Calu3 (cell line): ENCODE measurements around the gene CEP126. TPM values are rescaled to one million over a fixed set of nuclear protein-coding genes. Genes with fewer than 3 reads are reported as not detected.

Experiments used
- BruUV-seq: library from RNA; stranded (reverse); fragments of 400-500 nt; replicated peaks from 2 replicates; lab custom pipeline; 2021; lab: Mats Ljungman, UMichigan
- CTCF ChIA-PET: fragments of 300-600 bp; sonication (Branson Sonifier 250); formaldehyde crosslinking; loops from one replicate; lab custom pipeline; 2022; ENCODE audit warnings: antibody characterized with exemption; lab: Charles Lee
- DNase-seq: peaks from one replicate; pipeline ENCODE4 v3.0.0; 2022
- H3K27ac Mint-ChIP-seq: one replicate; pipeline ENCODE4 v1.8.0; 2022; ENCODE audit warnings: mixed read lengths; ENCODE audit not compliant: unreplicated experiment
- H3K27me3 Mint-ChIP-seq: one replicate; pipeline ENCODE4 v1.8.0; 2022; ENCODE audit warnings: mixed read lengths; ENCODE audit not compliant: unreplicated experiment
- H3K36me3 Mint-ChIP-seq: one replicate; pipeline ENCODE4 v1.8.0; 2022; ENCODE audit warnings: mild to moderate bottlenecking, moderate library complexity, mixed read lengths; ENCODE audit not compliant: insufficient read depth, unreplicated experiment
- H3K4me1 Mint-ChIP-seq: one replicate; pipeline ENCODE4 v1.8.0; 2022; ENCODE audit warnings: mild to moderate bottlenecking, low read depth, mixed read lengths; ENCODE audit not compliant: unreplicated experiment
- H3K4me3 Mint-ChIP-seq: one replicate; pipeline ENCODE4 v1.8.0; 2022; ENCODE audit warnings: mild to moderate bottlenecking, low read depth, moderate library complexity, mixed read lengths; ENCODE audit not compliant: unreplicated experiment
- H3K9me3 Mint-ChIP-seq: one replicate; pipeline ENCODE4 v1.8.0; 2022; ENCODE audit warnings: low read depth, mixed read lengths; ENCODE audit not compliant: unreplicated experiment
- intact Hi-C: fragments of 100-400 bp; cut with micrococcal nuclease; formaldehyde crosslinking; loops from one replicate; pipeline ENCODE4 v1.10.0; 2022; ENCODE audit not compliant: unreplicated experiment
- total RNA-seq: library from RNA; stranded (reverse); gene quantifications from 2 replicates; pipeline ENCODE4 v1.2.3, GENCODE V29; 2022
- TF ChIP-seq, protein P1 (sequence below): fragments of 200-600 bp; IDR thresholded peaks from one replicate; pipeline ENCODE4 v1.8.0; 2022; ENCODE audit warnings: antibody characterized with exemption; ENCODE audit not compliant: unreplicated experiment

Gene CEP126
- total RNA-seq, 1 experiment from 2014 or later = 3.1 TPM

- CTCF ChIA-PET = no interaction called here
- no peaks in the 10 kb centered on the region for H3K27me3 Mint-ChIP-seq
- no peaks in the 10 kb centered on the region for H3K9me3 Mint-ChIP-seq
- peak within 1 kb of the TSS; percentile 96 for H3K27ac Mint-ChIP-seq
- peaks cover 21% of the 10 kb centered on the region for H3K4me1 Mint-ChIP-seq
- TF ChIP-seq, protein P1, sequence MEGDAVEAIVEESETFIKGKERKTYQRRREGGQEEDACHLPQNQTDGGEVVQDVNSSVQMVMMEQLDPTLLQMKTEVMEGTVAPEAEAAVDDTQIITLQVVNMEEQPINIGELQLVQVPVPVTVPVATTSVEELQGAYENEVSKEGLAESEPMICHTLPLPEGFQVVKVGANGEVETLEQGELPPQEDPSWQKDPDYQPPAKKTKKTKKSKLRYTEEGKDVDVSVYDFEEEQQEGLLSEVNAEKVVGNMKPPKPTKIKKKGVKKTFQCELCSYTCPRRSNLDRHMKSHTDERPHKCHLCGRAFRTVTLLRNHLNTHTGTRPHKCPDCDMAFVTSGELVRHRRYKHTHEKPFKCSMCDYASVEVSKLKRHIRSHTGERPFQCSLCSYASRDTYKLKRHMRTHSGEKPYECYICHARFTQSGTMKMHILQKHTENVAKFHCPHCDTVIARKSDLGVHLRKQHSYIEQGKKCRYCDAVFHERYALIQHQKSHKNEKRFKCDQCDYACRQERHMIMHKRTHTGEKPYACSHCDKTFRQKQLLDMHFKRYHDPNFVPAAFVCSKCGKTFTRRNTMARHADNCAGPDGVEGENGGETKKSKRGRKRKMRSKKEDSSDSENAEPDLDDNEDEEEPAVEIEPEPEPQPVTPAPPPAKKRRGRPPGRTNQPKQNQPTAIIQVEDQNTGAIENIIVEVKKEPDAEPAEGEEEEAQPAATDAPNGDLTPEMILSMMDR = no peak
- DNase-seq = no peak
- BruUV-seq = no TSS peak
- intact Hi-C loops = loop anchor here (5.0 kb wide), 1 partner anchor 196 kb away; the partner anchor contains the start of gene YAP1
- H3K36me3 Mint-ChIP-seq = peaks cover 14% of the 10 kb centered on the region
- H3K4me3 Mint-ChIP-seq = peak within 1 kb of the TSS; percentile 100
Measured at GRCh38 chr11:101916422-101916821, 1.6 kb downstream of the CEP126 start, which contains the start of gene ANGPTL5. ANGPTL5 (minus strand) TSS chr11:101916522; CDS start chr11:101907909, 8,613 bp downstream.

GRCh38 chr11:101917226-101917625, 2.4 kb downstream of the CEP126 start:
- TF ChIP-seq, protein P1 = no peak
- Mint-ChIP-seq H3K27me3 (no peaks in the 10 kb centered on the region), H3K4me3 (no peak overlapping the region), H3K27ac (no peak overlapping the region), H3K4me1 (peaks cover 21% of the 10 kb centered on the region), H3K36me3 (peaks cover 14% of the 10 kb centered on the region), H3K9me3 (no peaks in the 10 kb centered on the region)
- DNase-seq = no peak
- intact Hi-C loops = loop anchor here (5.0 kb wide), 1 partner anchor 195 kb away; the partner anchor contains the start of gene YAP1
- CTCF ChIA-PET = no interaction called here
- BruUV-seq = no TSS peak

DNA sequence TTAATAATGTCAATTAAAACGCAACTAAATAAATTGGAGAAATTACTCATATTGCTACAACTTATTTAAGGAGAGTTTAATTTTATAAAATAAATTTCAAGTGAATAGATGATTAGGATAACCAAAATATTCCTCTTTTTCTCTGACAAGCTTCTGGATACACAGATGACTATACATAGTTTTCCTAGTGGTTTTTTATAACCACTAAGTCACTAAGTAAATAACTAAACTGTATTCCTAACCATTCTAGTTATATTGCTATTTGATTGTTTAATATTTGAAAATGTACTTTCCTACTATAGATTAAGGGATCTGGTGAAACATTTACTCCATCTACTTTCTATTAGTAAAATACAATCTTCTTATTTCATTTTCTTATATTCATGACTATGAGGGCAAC, 6.2 kb downstream of the CEP126 start:
- Mint-ChIP-seq H3K4me3 (no peak overlapping the region), H3K4me1 (peaks cover 7% of the 10 kb centered on the region), H3K36me3 (no peaks in the 10 kb centered on the region), H3K9me3 (no peaks in the 10 kb centered on the region), H3K27me3 (no peaks in the 10 kb centered on the region), H3K27ac (no peak overlapping the region)
- TF ChIP-seq, protein P1 = no peak
- no peak for DNase-seq
- BruUV-seq = no TSS peak
- CTCF ChIA-PET = no interaction called here
- intact Hi-C loops = no loop called here

GRCh38 chr11:101923554-101923953, 8.7 kb downstream of the CEP126 start:
- no peaks in the 10 kb centered on the region for H3K36me3 Mint-ChIP-seq
- no peak overlapping the region for H3K4me3 Mint-ChIP-seq
- H3K27ac Mint-ChIP-seq = no peak overlapping the region
- intact Hi-C loops = no loop called here
- no peaks in the 10 kb centered on the region for H3K27me3 Mint-ChIP-seq
- TF ChIP-seq, protein P1 = no peak
- no peak for DNase-seq
- H3K9me3 Mint-ChIP-seq = no peaks in the 10 kb centered on the region
- no peaks in the 10 kb centered on the region for H3K4me1 Mint-ChIP-seq
- CTCF ChIA-PET = no interaction called here
- no TSS peak for BruUV-seq
